Tibial nerve (tissue), 4 donors: ENCODE results near the gene DGUOK.

ENCODE experiments used
- EP300 ChIP-seq, 2 donors: sonication (generic); formaldehyde crosslinking; IDR thresholded peaks; one replicate each; pipeline ENCODE4 v1.6.1; 2017; ENCODE audit warnings: antibody characterized with exemption in 2 of 2, mild to moderate bottlenecking in 1 of 2
- TF ChIP-seq, protein P1 (sequence below), 5 experiments: fragments of 200-600 bp in 3 of 5; fragments of 450-650 bp in 2 of 5; sonication (generic) in 3 of 5; IDR thresholded peaks; one replicate each; pipeline ENCODE4 v1.5.1; 2016 to 2019; ENCODE audit warnings: antibody characterized with exemption in 5 of 5, mild to moderate bottlenecking in 3 of 5, moderate library complexity in 2 of 5

DNA sequence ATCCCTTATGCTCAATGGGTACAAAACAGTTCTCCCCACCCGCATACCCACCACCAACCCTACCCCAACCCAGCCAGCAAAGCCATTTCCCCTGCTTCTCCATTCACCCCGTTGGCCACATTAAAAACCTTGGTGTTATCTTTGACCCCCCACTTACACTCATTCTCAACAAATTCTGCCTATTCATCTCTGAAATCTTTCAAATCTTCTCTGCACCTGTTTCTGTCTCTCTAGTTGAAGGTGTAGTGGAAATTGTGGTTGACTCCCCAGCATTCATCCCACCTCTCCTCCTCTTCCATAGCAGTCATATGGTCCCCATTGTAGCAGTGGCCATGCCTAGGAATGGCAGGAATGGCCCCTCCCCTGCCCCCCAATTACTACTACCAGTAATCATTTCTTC lies 37.5 kb downstream of the DGUOK start:
- TF ChIP-seq, protein P1, sequence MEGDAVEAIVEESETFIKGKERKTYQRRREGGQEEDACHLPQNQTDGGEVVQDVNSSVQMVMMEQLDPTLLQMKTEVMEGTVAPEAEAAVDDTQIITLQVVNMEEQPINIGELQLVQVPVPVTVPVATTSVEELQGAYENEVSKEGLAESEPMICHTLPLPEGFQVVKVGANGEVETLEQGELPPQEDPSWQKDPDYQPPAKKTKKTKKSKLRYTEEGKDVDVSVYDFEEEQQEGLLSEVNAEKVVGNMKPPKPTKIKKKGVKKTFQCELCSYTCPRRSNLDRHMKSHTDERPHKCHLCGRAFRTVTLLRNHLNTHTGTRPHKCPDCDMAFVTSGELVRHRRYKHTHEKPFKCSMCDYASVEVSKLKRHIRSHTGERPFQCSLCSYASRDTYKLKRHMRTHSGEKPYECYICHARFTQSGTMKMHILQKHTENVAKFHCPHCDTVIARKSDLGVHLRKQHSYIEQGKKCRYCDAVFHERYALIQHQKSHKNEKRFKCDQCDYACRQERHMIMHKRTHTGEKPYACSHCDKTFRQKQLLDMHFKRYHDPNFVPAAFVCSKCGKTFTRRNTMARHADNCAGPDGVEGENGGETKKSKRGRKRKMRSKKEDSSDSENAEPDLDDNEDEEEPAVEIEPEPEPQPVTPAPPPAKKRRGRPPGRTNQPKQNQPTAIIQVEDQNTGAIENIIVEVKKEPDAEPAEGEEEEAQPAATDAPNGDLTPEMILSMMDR (IDR thresholded peaks at IDR 0.05): no peak
- no peak for TF ChIP-seq EP300 (IDR thresholded peaks at IDR 0.05)
